ENCODE data around the gene NCK2.

Gene NCK2

GRCh38 chr2:105791229-105791628, 46.5 kb downstream of the NCK2 start:
- TF ChIP-seq CTCF (IDR thresholded peaks at IDR 0.05; ENCODE audit: insufficient read depth, low read length, missing control alignments) = no peak
- POLR2A ChIA-PET = no interaction called here
- DNase-seq (ENCODE audit: low read depth, low spot score) = no peak
- no peak overlapping the region for H3K4me3 ChIP-seq (ENCODE audit: low read depth, low read length)
- CTCF ChIA-PET = no interaction called here

- CTCF ChIA-PET = no interaction called here
Observed at GRCh38 chr2:105792561-105792960, 47.8 kb downstream of the NCK2 start.

DNA sequence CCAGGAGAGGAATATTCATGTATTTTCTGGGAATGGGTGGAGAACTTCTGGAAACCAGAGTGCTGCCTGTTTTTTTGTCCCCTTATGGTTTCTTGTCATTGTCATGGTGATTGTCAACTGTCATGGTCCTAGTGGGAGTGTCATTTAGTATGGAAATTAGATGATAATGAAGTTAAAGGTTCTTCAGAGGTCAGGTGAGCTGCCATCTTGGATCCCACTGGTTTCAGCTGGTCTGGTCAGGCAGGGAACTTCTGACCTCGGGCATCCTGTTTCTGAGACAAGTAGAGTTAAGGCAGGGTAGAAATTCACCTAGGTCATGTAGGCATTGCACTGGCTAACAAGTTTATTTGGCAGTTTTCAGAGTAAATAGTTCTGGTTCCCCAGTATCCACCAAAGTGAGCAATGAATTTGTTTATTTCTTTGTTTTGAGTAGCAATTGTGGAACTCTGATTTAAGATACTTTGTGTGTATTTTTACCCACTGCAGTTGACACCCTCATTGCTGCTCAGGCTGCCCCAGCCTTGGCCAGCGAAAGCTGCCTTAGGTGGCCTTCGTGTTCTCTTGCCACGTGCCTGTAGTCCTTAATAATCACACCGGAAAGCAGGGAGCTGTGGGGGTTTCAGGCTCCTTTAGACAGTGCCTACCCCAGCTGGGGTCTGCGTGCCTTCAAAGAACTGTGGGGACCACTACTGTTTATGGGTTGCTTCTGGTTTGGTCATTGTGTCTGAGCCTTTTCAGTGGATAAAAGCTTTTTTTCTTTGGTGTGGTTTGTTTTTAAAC, 48.7 kb downstream of the NCK2 start:
- ChIA-PET CTCF (no interaction called here), POLR2A (no interaction called here)

More at GRCh38 chr2:105792561-105792960, 47.8 kb downstream of the NCK2 start:
- TF ChIP-seq CTCF (IDR thresholded peaks at IDR 0.05; ENCODE audit: insufficient read depth, low read length, missing control alignments) = no peak
- H3K4me3 ChIP-seq (ENCODE audit: low read depth, low read length) = no peak overlapping the region
- DNase-seq (ENCODE audit: low read depth, low spot score) = no peak
- POLR2A ChIA-PET = no interaction called here

DNA sequence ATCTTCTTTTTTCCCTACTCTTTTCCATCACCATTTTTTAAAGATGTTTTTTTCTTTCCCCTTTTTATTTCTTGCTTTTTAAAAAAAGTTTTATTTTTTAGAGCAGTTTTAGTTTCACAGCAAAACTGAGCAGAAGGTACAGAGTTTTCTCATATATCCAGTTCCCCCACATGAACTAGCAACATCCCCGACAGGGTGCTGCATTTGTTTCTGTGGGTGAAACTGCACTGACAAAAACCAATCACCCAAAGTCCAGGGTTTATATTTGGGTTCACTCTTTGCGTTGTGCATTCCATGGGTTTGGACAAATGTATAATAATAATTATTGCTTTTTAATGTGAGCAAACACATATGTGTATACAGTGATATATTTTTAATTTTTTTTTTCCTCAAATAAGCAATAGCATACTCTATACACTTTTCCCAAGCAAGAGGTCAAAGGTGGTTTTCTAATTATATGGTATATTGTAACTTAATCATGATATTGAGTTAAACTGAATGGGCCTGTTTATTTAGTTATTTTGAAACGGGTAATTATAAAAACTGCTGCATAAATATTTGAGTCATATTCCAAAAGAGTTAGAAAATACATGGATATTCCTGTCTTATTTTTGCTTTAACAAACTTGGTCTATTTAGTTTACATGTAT, 50.3 kb downstream of the NCK2 start:
- POLR2A ChIA-PET = no interaction called here
- CTCF ChIA-PET = no interaction called here

More for the DNA sequence above, 48.7 kb downstream of the NCK2 start:
- TF ChIP-seq CTCF (IDR thresholded peaks at IDR 0.05; ENCODE audit: insufficient read depth, low read length, missing control alignments) = no peak
- DNase-seq (ENCODE audit: low read depth, low spot score) = no peak
- no peak overlapping the region for H3K4me3 ChIP-seq (ENCODE audit: low read depth, low read length)

DNA sequence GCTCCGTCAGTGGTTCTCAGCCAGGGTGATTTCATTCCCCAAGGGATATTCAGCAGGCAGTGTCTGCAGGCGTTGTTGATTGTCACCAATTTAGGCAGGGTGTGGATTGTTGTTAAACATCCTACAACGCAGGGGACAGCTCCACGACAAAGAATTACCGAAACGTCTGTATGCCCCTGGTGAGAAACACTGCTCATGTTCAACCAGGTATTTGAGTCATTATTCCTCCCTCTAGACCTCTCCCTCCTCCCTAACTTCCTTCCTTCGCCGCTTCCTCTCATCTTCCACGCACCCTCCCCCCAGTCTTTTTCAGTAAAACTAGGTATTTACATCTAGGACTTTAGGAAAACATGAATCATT, 50.8 kb downstream of the NCK2 start:
- H3K4me3 ChIP-seq (ENCODE audit: low read depth, low read length) = no peak overlapping the region
- TF ChIP-seq CTCF (IDR thresholded peaks at IDR 0.05; ENCODE audit: insufficient read depth, low read length, missing control alignments) = no peak
- no peak for DNase-seq (ENCODE audit: low read depth, low spot score)
- ChIA-PET CTCF (no interaction called here), POLR2A (no interaction called here)

More for the DNA sequence above, 50.3 kb downstream of the NCK2 start:
- no peak for DNase-seq (ENCODE audit: low read depth, low spot score)
- no peak for TF ChIP-seq CTCF (IDR thresholded peaks at IDR 0.05; ENCODE audit: insufficient read depth, low read length, missing control alignments)
- H3K4me3 ChIP-seq (ENCODE audit: low read depth, low read length) = no peak overlapping the region

- ChIA-PET CTCF (no interaction called here), POLR2A (no interaction called here)
- TF ChIP-seq CTCF (IDR thresholded peaks at IDR 0.05; ENCODE audit: insufficient read depth, low read length, missing control alignments) = no peak
- no peak overlapping the region for H3K4me3 ChIP-seq (ENCODE audit: low read depth, low read length)
- no peak for DNase-seq (ENCODE audit: low read depth, low spot score)
Observed at GRCh38 chr2:105796131-105796638, 51.5 kb downstream of the NCK2 start.

Measured in AG04449 (cell line).